Skeletal muscle satellite cell (primary cell): ENCODE data around the gene PFDN1.

Source experiments
- H3K27me3 ChIP-seq: 2 replicates; pipeline ENCODE4 v1.7.0; 2013; ENCODE audit warnings: low read length; ENCODE audit not compliant: control insufficient read depth, insufficient read depth
- H3K36me3 ChIP-seq: 2 replicates; pipeline ENCODE4 v1.7.0; 2013; ENCODE audit warnings: mild to moderate bottlenecking, control low read depth, low read length; ENCODE audit not compliant: insufficient read depth
- H3K4me1 ChIP-seq: 2 replicates; pipeline ENCODE4 v1.7.0; 2013; ENCODE audit warnings: low read length; ENCODE audit not compliant: control insufficient read depth, insufficient read depth
- H3K4me2 ChIP-seq: 2 replicates; pipeline ENCODE4 v1.7.0; 2013; ENCODE audit warnings: mild to moderate bottlenecking, low read length
- H3K4me3 ChIP-seq: 2 replicates; pipeline ENCODE4 v1.7.0; 2013; ENCODE audit warnings: low read length
- H3K9ac ChIP-seq: 2 replicates; pipeline ENCODE4 v1.7.0; 2013; ENCODE audit warnings: mild to moderate bottlenecking, low read depth, low read length, moderate library complexity
- H3K9me3 ChIP-seq: replicated peaks from 2 replicates; pipeline ENCODE4 v1.7.0; 2013; ENCODE audit warnings: mild to moderate bottlenecking, control low read depth, low read length

The PFDN1 gene

DNA sequence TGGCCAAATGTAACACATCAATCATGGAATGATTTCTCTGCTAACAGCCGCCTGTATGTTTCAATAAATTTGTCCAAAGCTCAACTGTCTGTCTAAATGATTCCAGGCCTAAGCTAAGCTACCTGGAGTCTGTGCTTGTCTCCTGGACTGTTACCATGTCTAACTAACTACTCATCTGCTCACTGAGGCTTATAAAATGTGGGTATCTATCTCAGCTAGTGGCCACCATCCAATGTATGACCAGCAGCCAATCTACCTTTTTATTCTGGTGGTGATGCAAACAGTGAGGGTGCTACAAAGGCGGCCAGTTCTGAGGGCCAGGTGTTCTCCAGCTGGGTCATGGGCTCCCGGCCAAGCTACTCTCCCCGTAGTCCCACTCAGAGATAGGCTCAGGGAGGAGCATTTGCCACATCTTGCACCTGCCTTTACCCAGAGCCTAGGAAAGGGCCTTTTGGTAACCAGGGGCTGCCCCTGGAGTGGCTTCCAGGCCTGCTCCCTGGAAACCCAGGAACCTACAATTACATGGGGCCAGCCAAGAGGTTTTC, 59.1 kb downstream of the PFDN1 start:
- Histone ChIP-seq H3K4me3 (no peak overlapping the region), H3K36me3 (peaks cover 15% of the 10 kb centered on the region), H3K4me2 (no peak overlapping the region), H3K9ac (no peak overlapping the region), H3K9me3 (no peaks in the 10 kb centered on the region), H3K4me1 (peaks cover 41% of the 10 kb centered on the region), H3K27me3 (no peaks in the 10 kb centered on the region)

DNA sequence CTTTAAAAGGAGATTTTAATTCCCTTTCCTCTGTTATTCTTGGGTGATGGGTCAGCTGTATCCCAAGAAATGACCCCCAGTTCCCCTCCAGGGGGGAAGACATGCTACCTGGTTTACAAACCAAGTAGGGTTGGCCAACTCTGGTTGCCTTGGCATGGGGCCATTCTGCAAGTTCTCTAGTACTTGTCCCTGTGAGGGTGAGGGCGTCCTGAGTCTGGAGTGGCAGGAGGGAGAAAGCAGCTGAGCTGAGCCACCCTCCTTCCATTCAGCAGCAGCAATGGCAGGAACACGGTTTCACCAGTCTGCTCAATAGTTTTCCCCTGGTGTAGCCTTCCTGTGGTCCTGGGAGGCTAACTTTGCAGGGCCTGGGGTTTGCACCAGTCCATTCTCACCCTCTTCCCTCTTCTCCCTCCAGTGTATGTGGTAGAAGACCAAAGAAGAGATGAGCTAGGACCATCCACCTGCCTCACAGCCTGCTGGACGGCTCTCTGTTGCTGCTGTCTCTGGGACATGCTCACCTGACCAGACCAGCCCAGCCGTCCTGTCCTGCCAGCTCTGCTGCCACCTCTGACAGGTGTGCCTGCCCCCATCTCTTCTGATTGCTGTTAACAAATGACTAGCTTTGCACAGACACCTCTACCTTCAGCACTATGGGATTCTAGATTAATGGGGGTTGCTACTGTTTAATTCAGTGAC, 59.9 kb downstream of the PFDN1 start:
- Histone ChIP-seq H3K4me2 (no peak overlapping the region), H3K9ac (no peak overlapping the region), H3K36me3 (peaks cover 15% of the 10 kb centered on the region), H3K27me3 (no peaks in the 10 kb centered on the region), H3K9me3 (no peaks in the 10 kb centered on the region), H3K4me3 (no peak overlapping the region), H3K4me1 (peaks cover 41% of the 10 kb centered on the region)

DNA sequence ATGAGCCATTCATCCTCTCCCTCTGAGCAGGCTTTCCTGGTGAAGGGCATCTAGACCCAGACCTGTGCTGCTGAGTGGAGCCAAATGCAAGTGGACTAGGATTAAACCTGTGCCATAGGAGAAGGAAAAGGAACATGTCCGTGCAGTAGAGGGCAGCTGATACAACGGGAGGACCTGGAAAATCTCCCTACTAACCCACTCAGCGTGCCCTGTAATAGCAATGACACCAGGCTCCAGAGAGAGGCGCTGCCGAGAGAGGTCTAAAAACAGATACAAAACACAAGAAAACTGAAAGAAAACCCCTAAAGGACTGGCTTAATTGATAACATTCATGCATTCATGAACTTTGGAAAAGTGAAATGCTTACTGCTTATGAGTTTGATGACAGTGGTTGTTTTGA, 60.8 kb downstream of the PFDN1 start:
- Histone ChIP-seq H3K4me2 (no peak overlapping the region), H3K9ac (no peak overlapping the region), H3K4me1 (peaks cover 38% of the 10 kb centered on the region), H3K9me3 (no peaks in the 10 kb centered on the region), H3K27me3 (no peaks in the 10 kb centered on the region), H3K4me3 (no peak overlapping the region), H3K36me3 (peaks cover 15% of the 10 kb centered on the region)

DNA sequence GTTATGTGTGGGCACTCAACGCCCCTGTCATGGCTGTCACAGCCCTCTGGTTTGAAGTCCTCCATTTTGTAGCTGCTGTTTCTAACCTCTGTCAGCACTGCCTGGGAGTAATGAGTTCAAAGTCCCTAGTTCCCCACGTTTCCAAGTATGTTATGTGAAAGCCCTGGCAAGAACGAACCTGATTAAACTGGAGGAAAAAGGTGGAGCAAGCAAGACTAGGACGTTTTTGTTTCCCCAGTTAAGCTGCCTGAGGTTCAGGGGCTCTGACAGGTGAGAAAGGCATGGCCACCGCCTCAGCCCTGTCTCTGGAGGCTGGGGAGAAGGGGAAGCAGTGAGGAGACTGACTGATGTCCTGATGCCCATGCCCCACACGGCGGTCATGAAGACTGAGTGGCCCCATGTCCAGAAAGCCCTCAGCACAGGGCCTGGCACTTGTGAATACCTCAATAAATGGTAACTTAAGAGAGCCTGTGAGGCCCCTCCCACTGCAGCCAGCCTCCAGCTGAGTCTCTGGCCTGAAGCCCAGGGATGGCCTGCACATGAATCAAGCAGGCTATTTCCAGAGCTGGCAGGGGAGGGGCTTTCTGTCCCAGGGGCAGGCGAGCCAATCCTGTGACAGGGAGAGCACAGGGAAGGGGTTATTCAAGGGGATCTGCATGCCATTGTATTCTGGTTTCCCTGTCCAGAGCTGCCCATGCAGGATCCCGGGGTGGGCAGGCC, 61.8 kb downstream of the PFDN1 start:
- Histone ChIP-seq H3K9me3 (no peaks in the 10 kb centered on the region), H3K27me3 (no peaks in the 10 kb centered on the region), H3K4me1 (peaks cover 28% of the 10 kb centered on the region), H3K36me3 (peaks cover 15% of the 10 kb centered on the region), H3K9ac (peak overlapping the region; percentile 12), H3K4me3 (no peak overlapping the region), H3K4me2 (peak overlapping the region; percentile 25)

DNA sequence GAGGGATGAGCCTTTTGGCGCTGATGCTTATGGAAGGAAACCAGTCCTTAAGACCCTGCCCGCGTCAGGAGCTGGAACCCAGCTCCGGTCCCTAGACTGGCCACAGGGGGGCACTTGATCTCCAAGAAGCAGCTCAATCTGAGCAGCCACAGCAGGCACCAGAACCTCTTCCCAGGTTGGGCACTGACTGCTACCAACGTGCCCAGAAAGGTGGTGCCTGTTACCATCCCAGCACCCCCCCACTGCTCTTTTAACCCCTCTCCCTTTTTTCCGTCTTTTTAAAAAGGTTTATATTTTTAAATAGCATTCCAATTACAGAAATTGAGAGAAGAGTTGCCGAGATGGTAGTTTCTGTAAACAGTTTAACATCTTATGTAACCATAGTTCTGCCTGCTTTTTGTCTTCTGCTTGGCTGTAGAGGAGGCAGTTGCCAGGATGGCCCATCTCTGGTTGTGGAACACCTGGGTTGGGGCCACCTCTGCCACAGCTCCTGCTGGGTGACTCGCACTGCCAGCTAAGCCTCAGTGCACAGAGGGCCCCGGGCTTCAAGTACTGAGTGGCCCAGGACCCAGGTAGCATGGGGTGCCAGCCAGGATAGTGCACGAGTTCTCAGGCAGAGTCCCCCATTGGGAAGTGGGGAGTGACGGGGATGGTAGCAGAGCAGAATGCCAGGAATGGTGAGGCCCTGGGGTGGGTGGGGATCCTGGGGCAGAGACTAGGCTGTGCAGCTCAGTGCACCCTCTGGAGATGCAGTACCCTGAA, 62.8 kb downstream of the PFDN1 start:
- no peak overlapping the region for H3K4me3 ChIP-seq
- peaks cover 10% of the 10 kb centered on the region for H3K36me3 ChIP-seq
- H3K4me1 ChIP-seq = peaks cover 19% of the 10 kb centered on the region
- no peaks in the 10 kb centered on the region for H3K27me3 ChIP-seq
- H3K4me2 ChIP-seq = no peak overlapping the region
- no peak overlapping the region for H3K9ac ChIP-seq
- no peaks in the 10 kb centered on the region for H3K9me3 ChIP-seq

DNA sequence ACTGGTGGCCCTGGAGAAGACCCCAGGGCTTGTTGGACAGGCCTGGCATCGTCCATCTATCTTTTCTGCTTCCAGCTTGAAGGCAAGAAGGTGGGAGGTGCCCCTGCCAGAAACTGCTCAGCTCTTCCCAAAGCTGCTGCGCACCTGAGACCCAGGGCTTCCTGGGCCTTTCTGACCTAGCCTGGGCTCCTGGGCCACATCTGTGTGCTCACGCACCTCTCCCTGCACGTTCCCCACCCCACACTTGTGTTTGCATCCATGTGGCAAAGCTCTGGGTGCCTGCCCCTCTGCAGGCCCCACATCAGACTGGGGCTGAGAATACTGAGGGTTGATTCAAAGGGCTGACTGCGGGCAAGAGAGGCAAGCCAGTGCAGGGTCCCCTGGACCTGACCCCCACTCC, 63.4 kb downstream of the PFDN1 start:
- H3K4me1 ChIP-seq = peaks cover 13% of the 10 kb centered on the region
- no peak overlapping the region for H3K4me2 ChIP-seq
- no peaks in the 10 kb centered on the region for H3K9me3 ChIP-seq
- H3K4me3 ChIP-seq = no peak overlapping the region
- H3K27me3 ChIP-seq = no peaks in the 10 kb centered on the region
- peaks cover 4% of the 10 kb centered on the region for H3K36me3 ChIP-seq
- no peak overlapping the region for H3K9ac ChIP-seq

DNA sequence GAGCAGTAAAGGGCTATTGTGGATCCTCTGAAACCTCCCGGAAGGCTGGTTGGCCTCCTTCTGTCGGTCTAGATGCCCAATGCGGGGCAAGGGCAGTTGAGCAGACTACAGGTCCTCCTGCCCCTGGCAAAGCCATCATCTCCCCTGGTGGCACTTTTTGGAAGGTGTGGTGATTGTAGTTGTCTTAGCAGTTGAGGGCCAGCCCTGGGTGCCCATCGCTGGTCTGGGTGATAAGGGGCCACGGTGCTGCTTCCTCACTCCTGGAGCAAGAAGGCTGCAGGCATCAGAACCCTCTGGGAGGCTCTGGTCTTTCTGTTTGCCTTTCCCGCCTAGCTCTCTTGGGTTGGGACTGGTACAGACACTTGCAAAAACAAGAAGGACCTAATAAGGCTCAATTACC, 64.1 kb downstream of the PFDN1 start:
- H3K27me3 ChIP-seq = peaks cover 4% of the 10 kb centered on the region
- no peak overlapping the region for H3K4me2 ChIP-seq
- no peak overlapping the region for H3K9ac ChIP-seq
- H3K36me3 ChIP-seq = peaks cover 2% of the 10 kb centered on the region
- H3K4me1 ChIP-seq = peaks cover 13% of the 10 kb centered on the region
- no peak overlapping the region for H3K4me3 ChIP-seq
- H3K9me3 ChIP-seq = no peaks in the 10 kb centered on the region

DNA sequence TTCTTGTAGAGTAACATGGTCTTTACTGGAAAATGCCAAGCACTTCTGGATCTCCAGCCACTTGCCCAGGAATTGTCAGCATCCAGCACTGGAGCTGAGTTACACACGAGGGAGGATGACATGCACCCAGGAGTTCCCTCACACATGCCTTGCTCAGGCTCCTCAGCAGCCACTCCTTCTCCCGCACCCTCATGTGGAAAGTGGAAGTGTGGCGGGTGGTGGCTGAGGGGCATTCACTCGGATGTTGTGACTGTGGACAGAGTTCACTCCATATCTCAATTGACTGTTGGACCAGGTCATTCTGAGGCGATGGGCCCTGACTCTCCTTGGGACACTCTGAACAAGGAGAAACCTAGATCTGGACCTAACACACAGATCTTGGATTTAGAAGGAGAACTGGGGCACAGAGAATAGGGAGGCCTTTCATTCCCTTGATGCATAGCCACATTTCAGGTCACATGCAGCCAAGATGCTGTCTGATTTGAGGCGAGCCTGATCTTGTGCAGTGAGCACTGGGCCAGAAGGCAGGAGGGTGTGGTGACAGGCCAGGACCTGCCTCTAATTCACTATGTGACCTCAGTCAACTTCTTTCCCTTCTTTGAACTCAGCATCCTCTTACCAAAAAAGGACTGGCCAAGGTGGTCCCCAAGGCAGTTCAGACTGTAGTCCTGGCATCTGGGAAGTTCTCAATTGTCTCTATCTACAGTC, 65.9 kb downstream of the PFDN1 start:
- H3K36me3 ChIP-seq = no peaks in the 10 kb centered on the region
- no peak overlapping the region for H3K9ac ChIP-seq
- H3K9me3 ChIP-seq = no peaks in the 10 kb centered on the region
- H3K4me3 ChIP-seq = no peak overlapping the region
- H3K4me2 ChIP-seq = no peak overlapping the region
- peaks cover 13% of the 10 kb centered on the region for H3K4me1 ChIP-seq
- H3K27me3 ChIP-seq = peaks cover 15% of the 10 kb centered on the region

DNA sequence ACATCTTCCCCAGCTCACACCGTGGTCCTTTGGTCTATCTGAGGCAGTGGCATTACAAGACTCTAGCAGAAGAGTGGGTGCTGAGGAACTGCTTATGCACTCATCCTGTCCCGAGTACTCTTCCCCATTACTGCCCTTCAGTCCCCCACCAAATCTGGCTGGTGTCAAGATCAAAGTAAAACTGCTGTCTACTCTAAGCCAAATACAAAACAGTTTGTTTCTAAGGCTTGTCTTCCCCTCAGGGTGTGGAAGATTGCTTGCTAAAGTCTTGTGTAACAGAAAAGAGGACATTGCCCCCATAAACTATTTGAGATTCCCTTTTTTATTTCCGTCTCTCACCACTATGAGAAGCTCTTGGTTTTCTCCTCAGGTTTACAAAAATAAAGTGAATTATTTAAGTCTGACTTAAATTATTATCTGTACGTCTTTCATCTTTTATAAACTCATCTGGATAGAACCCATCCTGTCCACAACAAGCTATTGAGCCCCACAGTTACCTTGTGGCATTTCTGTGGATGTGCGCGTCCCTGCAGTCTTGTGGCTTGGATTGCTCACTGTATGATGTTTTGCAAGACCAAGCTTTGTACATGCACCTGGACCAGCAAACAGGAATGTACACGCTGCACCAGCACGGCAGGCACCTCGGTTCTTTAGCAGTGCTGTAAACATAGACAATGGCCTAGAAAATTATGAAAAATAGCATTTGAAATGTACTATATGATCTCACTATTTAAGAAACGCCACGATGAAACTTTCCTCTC, 66.9 kb downstream of the PFDN1 start:
- H3K4me1 ChIP-seq = peaks cover 3% of the 10 kb centered on the region
- H3K4me2 ChIP-seq = no peak overlapping the region
- H3K9ac ChIP-seq = no peak overlapping the region
- no peaks in the 10 kb centered on the region for H3K36me3 ChIP-seq
- peaks cover 24% of the 10 kb centered on the region for H3K27me3 ChIP-seq
- H3K4me3 ChIP-seq = no peak overlapping the region
- no peaks in the 10 kb centered on the region for H3K9me3 ChIP-seq

DNA sequence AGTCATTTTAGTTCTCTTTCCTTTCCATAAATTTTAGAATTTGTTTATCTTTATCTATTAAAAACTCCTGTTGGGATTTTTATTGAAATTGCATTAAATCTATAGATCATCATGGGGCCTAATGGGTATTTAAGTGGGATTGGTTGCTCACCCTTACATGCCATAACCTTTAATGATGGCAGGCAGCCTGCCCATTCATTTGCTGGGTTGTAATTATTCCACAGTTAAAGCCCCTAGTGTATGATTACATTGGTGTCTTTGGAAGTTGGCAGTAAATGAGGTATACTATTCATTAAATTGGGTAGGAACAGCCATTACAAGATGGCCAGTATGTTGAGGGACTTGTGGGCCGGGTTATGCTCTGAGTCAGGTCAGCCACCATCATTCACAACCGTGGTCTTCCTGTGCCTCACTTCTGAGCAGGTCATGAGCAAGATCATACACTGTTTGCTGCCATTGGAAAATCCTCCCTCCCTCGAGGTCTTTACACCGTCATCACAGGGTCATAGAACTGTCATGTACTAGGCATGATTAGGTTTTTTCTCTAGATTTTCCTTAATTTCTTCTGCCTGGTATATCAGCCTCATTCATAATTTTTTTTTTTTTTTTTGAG, 68.4 kb downstream of the PFDN1 start:
- H3K27me3 ChIP-seq = peaks cover 30% of the 10 kb centered on the region
- no peak overlapping the region for H3K9ac ChIP-seq
- no peaks in the 10 kb centered on the region for H3K4me1 ChIP-seq
- H3K4me2 ChIP-seq = no peak overlapping the region
- no peaks in the 10 kb centered on the region for H3K36me3 ChIP-seq
- H3K4me3 ChIP-seq = no peak overlapping the region
- H3K9me3 ChIP-seq = no peaks in the 10 kb centered on the region
